ENCODE measurements around the gene KCNH8. TPM values are rescaled to one million over a fixed set of nuclear protein-coding genes. Genes with fewer than 3 reads are reported as not detected.

The KCNH8 gene
- total and polyA plus RNA-seq, 2 of the 4 experiments (the other 2 are of a cell fraction): not detected

- no CpG with 5 or more reads among the region's 1 CpG for WGBS, 2 experiments (ENCODE audit: extremely low coverage in 2 of 2, insufficient read length in 1 of 2)
- Histone ChIP-seq H4K91ac (ENCODE audit: insufficient read depth, low read depth, low read length) (no peak overlapping the region), H2BK15ac (ENCODE audit: low read depth, low read length) (no peak overlapping the region), H3K27ac (ENCODE audit: insufficient read depth, low read length) (no peak overlapping the region), H3K9me1 (ENCODE audit: insufficient read depth, low read length) (no peaks in the 10 kb centered on the region), H4K20me1 (ENCODE audit: insufficient read depth, low read length) (no peaks in the 10 kb centered on the region), H3K4me2 (ENCODE audit: low read depth, low read length) (no peak overlapping the region), H3K27me3 (ENCODE audit: control insufficient read depth, insufficient read depth, low read length) (no peaks in the 10 kb centered on the region), H4K5ac (ENCODE audit: low read depth, low read length) (no peak overlapping the region), H3K56ac (ENCODE audit: extremely low read depth, insufficient read depth, low read length) (no peak overlapping the region), H3K4me3 (ENCODE audit: insufficient read depth, low read depth, low read length) (no peak overlapping the region), H3K4me1 (ENCODE audit: control insufficient read depth, insufficient read depth, low read length) (no peaks in the 10 kb centered on the region), H2BK120ac (ENCODE audit: low read depth, low read length) (no peak overlapping the region), H2BK5ac (ENCODE audit: low read depth, low read length, poor library complexity, severe bottlenecking) (no peak overlapping the region), H2AFZ (replicated peaks; ENCODE audit: low read length, poor library complexity) (no peak overlapping the region), H3K9ac (ENCODE audit: low read depth, low read length) (no peak overlapping the region), H3K9me3 (ENCODE audit: control insufficient read depth, insufficient read depth, low read length) (peaks cover 2% of the 10 kb centered on the region; the same call in 1 of the 2 replicates), H3K4ac (ENCODE audit: low read depth, low read length) (no peak overlapping the region), H3K79me1 (ENCODE audit: low read depth in 1 of 2, low read length in 2 of 2) (no peaks in the 10 kb centered on the region), H3K14ac (replicated peaks; ENCODE audit: low read depth, low read length) (no peak overlapping the region), H2AK5ac (ENCODE audit: low read depth, low read length) (no peak overlapping the region), H2AK9ac (replicated peaks; ENCODE audit: low read depth, low read length, poor library complexity) (no peak overlapping the region), H3K23ac (ENCODE audit: low read depth, low read length) (no peak overlapping the region), H3K36me3 (ENCODE audit: control insufficient read depth, insufficient read depth, low read length) (no peaks in the 10 kb centered on the region), H4K8ac (ENCODE audit: low read depth in 2 of 2, low read length in 2 of 2) (no peak overlapping the region), H3K18ac (ENCODE audit: low read depth, low read length) (no peak overlapping the region), H2BK20ac (ENCODE audit: low read depth, low read length) (no peak overlapping the region)
- TF ChIP-seq SMC3 (IDR thresholded peaks at IDR 0.05; ENCODE audit: low read depth, low read length): no peak
- TF ChIP-seq USF2 (IDR thresholded peaks at IDR 0.05; ENCODE audit: low read depth, low read length): no peak
- no peak for TF ChIP-seq NFE2L2 (IDR thresholded peaks at IDR 0.05; ENCODE audit: low read depth, low read length)
- TF ChIP-seq RCOR1 (IDR thresholded peaks at IDR 0.05; ENCODE audit: insufficient replicate concordance, low read length): no peak
- TF ChIP-seq MAZ (IDR thresholded peaks at IDR 0.05; ENCODE audit: borderline replicate concordance, low read depth, low read length): no peak
- no peak for TF ChIP-seq ELK1 (IDR thresholded peaks at IDR 0.05; ENCODE audit: borderline replicate concordance, low read depth, low read length)
- no peak for TF ChIP-seq RAD21 (IDR thresholded peaks at IDR 0.05; ENCODE audit: low read length)
- no peak for TF ChIP-seq MXI1 (IDR thresholded peaks at IDR 0.05; ENCODE audit: borderline replicate concordance, low read depth, low read length)
- no peak for TF ChIP-seq CEBPB (IDR thresholded peaks at IDR 0.05; ENCODE audit: low read depth, low read length)
- no peak for TF ChIP-seq CHD1 (IDR thresholded peaks at IDR 0.05; ENCODE audit: low read depth, low read length)
- no peak for TF ChIP-seq POLR2A (IDR thresholded peaks at IDR 0.05; ENCODE audit: low read depth, low read length)
- no peak for TF ChIP-seq BHLHE40 (IDR thresholded peaks at IDR 0.05; ENCODE audit: low read depth, low read length)
- intact Hi-C loops (cut with micrococcal nuclease) (no loop called here), in situ Hi-C loops (cut with MboI; ENCODE audit: low sequenced_read_pairs) (no loop called here), dilution Hi-C loops (cut with HindIII; ENCODE audit: low sequenced_read_pairs, unreplicated experiment) (no loop called here)
- CTCF ChIA-PET: interaction anchor here (0.6 kb wide), 1 partner anchor 399 kb away, joined by 4 read pairs; no protein-coding TSS in a partner anchor
- POLR2A ChIA-PET (ENCODE audit: unreplicated experiment): no interaction called here
- DNase-seq (no peak), ATAC-seq (ENCODE audit: low read depth) (no peak)
- BruUV-seq (replicated peaks): no TSS peak
Observed at GRCh38 chr3:19527746-19528145, 379.4 kb downstream of the KCNH8 start.
